Measurements from ENCODE around the gene PRAMEF1. TPM values are rescaled to one million over a fixed set of nuclear protein-coding genes. Genes with fewer than 3 reads are reported as not detected.
"Not testable (repeated sequence)": the region's sequence is repeated elsewhere in the genome, so short reads cannot be mapped to it uniquely, and the experiment has no call there.

Gene PRAMEF1
- polyA plus RNA-seq, 3 donors, result not detected

DNA sequence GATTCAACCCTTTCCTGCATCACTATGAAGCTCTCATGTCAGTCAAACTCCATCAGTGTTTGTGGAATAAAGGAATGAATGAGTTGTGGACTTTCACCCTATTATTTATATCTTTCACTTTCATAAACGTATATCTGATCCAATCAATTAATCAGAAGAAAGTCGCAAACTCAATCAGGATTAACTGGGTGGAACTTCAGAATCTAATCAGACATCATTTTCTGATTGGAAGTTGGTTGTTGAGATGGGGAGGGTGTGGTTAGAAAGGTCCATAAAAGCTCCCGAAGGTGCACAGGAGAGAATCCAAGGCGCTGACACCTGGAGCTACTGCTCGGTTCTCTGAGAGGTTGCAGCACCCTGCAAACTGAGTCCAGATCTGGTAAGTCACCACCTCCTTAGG lies 17.8 kb upstream of the PRAMEF1 start, which contains the start of gene PRAMEF12:
Gene PRAMEF12 (plus strand): TSS at position 301 of the 400 bp plus-strand sequence. CDS start 1,130 bp downstream, outside the sequence.
- DNase-seq (ENCODE audit: extremely low read depth in 1 of 11, low read depth in 9 of 11, low spot score in 4 of 11), result no peak

DNA sequence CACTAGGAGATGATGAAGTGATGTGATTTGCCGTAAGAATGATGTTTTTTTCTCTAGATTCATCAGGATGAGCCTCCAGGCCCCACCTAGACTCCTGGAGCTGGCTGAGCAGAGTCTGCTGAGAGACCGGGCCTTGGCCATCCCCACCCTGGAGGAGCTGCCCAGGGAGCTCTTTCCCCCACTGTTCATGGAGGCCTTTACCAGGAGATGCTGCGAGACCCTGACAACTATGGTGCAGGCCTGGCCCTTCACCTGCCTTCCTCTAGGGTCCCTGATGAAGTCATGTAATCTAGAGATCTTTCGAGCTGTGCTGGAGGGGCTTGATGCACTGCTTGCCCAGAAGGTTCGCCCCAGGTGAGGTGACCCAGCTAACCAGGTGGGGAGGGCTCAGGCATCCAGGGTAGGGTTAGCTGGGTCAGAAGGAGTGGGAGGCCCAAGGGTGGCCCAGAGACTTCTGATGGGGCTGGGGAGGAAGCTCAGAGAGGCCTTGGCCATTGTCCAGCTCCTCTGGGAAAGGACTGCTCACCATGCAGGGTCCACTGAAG lies 16.3 kb upstream of the PRAMEF1 start:
- no peak for DNase-seq (ENCODE audit: extremely low read depth in 1 of 11, low read depth in 9 of 11, low spot score in 4 of 11)

DNA sequence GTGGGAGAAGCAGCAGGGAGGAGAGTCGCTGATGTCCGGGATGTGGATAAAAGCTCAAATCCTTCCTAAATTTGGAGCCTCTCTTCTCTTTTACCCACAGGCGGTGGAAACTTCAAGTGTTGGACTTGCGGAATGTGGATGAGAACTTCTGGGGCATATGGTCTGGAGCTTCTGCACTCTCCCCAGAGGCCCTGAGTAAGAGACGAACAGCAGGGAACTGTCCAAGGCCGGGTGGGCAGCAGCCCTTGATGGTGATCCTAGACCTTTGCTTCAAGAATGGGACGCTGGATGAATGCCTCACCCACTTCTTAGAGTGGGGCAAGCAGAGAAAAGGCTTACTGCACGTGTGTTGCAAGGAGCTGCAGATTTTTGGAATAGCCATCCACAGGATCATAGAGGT lies 15.8 kb upstream of the PRAMEF1 start:
- DNase-seq (ENCODE audit: extremely low read depth in 1 of 11, low read depth in 9 of 11, low spot score in 4 of 11), result no peak

DNA sequence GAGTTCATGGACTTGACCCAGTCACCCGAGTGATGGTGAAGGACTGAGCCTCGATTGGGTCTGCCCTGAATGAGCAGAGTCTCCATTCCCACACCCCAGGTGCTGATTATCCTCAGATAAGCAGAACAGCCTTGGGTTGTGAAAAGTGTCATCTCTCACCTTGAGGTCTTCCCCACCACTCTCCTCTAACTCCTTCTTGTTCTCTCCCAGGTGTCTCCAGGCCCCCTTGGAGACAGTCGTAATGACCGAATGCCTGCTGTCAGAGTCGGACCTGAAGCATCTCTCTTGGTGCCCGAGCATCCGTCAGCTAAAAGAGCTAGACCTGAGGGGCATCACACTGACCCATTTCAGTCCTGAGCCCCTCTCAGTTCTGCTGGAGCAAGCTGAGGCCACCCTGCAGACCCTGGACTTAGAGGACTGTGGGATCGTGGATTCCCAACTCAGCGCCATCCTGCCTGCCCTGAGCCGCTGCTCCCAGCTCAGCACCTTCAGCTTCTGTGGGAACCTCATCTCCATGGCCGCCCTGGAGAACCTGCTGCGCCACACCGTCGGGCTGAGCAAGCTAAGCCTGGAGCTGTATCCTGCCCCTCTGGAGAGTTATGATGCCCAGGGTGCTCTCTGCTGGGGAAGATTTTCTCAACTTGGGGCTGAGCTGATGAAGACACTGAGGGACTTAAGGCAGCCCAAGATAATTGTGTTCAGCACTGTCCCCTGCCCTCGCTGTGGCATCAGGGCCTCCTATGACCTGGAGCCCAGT lies 14.2 kb upstream of the PRAMEF1 start:
- DNase-seq (ENCODE audit: extremely low read depth in 1 of 11, low read depth in 9 of 11, low spot score in 4 of 11), result no peak

DNA sequence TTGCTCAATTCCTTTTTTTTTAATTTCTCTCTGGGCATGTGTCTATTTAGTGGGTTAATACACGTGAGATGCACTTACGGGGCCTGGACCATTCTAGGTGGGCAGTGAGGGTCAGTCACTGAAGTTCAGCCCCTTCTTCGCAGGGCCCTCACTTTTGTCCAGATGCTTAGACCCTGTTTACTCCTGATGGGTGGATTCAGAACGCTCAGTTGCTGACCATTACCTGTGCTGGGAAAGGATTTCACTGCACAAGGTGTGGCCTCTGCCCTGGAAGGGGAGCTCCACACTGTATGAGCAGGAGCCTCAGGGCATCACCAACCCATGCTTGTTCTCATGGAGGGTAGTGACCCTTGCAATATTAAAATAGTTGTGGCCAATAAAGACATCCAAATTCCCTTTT lies 13.1 kb upstream of the PRAMEF1 start:
- DNase-seq (ENCODE audit: extremely low read depth in 1 of 11, low read depth in 9 of 11, low spot score in 4 of 11), result no peak

DNA sequence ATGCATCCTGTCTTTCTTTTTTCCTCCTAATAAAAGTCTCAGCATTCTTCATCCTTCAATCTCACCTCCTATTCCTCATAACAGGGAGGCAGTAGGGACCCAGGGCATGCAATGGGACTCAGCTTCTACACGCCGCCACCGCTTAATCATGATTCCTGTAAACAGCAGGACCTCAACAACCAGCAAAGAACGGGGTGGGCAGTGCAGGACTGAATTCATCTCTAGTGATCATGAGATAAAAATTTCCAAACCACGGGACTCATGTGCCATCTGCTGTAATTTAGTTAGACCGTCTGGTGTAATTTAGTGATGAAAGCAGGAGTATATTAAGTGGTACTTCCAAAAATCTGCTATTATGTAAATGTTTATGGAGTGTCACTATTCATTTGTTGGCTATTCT lies 12.3 kb upstream of the PRAMEF1 start:
- no peak for DNase-seq (ENCODE audit: extremely low read depth in 1 of 11, low read depth in 9 of 11, low spot score in 4 of 11)

DNA sequence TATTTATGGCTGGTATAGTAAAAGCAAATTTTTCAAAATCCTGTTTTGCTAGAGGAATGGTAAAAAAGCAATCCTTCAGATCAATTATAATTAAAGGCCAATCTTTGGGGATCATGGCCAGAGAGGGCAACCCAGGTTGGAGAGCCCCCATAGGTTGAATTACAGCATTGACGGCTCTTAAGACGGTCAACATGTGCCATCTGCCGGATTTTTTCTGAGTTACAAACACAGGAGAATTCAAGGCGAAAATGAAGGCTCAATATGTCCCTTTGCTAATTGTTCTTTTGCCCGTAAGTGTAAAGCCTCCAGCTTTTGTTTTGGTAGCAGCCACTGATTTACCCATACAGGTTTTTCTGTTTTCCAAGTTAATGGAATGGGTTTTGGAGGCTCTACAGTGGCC lies 9.7 kb upstream of the PRAMEF1 start:
- not testable (repeated sequence) for DNase-seq (ENCODE audit: extremely low read depth in 1 of 11, low read depth in 9 of 11, low spot score in 4 of 11)

DNA sequence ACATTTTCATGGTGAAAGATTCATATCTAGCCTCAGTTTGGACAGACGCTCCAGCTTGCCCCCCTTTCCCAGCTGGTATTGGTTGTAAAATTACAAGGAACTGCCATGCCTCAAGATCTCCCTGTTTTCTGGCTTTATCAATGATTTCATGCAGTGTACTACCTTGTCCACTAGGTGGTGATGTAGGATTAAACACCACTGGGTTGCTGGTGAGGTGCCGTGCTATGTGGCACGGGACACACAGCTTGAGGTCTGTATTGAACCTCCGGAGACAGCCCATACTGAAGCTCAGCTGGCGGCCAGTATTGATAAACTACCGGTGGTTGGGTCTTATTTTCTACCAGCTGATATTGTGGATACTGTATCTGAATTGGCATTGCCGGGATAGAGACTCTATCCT lies 7.4 kb upstream of the PRAMEF1 start:
- DNase-seq (ENCODE audit: extremely low read depth in 1 of 11, low read depth in 9 of 11, low spot score in 4 of 11), result not testable (repeated sequence)

DNA sequence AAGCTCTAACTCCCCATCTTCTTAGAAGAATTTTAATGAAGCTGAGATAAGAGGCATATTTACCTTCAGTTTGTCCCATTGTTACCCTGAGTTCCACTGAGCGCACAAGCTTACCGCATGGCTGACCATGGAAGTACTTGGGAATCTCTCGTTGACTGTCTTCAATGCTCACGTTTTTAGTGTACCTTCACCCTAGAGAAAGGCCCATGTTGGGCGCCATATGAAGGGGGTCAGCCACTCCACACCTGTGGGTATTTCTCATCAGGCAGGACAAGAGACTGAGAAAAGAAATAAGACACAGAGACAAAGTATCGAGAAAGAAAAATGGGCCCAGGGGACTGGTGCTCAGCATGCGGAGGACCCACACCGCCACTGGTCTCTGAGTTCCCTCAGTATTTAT lies 6.5 kb upstream of the PRAMEF1 start:
- not testable (repeated sequence) for DNase-seq (ENCODE audit: extremely low read depth in 1 of 11, low read depth in 9 of 11, low spot score in 4 of 11)

DNA sequence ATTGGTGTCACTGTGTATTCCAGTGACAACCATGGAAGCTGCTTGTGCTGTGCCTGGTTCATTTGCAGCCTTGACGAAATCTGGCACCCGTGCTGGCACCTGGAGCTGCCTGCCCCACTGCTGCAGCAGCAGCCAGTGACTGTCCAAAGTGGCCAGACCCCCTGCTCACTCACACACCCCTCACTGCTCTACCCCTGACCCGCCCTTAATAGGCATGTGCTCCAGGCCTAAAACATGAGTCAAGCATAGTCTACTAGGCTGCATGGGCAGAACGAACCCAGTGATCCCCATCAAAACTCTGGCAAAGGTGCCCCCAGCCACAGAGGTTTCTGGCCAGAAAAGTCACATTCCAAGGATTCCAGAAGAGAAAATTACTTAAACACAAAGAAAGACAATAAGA lies 7.7 kb downstream of the PRAMEF1 start:
- DNase-seq (ENCODE audit: extremely low read depth in 1 of 11, low read depth in 9 of 11, low spot score in 4 of 11), result no peak

DNA sequence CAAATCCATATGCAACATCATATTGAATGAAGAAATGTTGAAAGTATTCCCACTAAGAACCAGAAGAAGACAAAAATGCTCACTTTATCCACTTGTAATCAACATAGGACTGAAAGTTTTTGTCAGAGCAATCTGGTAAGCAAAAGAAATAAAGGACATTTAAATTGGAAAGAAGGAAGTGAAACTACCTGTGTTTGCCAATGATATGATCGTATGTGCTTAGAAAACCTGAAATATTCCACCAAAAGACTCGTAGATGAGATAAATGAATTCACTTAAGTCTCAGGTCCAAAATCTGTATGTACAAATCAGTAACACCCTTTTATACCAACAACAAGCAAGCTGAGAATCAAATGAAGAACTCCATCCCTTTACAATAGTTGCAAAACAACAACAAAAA lies 8.5 kb downstream of the PRAMEF1 start:
- DNase-seq (ENCODE audit: extremely low read depth in 1 of 11, low read depth in 9 of 11, low spot score in 4 of 11), result no peak

DNA sequence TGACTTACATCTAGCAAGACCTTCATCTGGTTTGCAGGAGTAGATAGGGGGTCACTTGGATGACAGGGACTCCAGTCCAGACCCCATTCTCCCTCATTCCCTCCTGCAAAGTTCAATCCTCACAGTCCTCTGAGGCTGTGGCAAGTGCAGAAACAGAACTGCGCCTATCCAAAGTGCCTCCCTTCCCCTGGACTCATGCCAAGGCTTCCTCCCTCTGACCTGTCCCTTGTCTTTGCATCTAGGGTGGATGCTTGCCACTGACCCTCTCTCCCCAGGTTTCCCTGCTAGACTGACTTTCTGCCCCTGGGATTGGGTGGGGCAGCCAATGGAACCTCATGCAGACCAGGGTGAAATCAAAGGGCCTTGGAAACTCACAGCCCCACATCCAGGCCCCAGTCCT lies 18.7 kb downstream of the PRAMEF1 start:
- no peak for DNase-seq (ENCODE audit: extremely low read depth in 1 of 11, low read depth in 9 of 11, low spot score in 4 of 11)

DNA sequence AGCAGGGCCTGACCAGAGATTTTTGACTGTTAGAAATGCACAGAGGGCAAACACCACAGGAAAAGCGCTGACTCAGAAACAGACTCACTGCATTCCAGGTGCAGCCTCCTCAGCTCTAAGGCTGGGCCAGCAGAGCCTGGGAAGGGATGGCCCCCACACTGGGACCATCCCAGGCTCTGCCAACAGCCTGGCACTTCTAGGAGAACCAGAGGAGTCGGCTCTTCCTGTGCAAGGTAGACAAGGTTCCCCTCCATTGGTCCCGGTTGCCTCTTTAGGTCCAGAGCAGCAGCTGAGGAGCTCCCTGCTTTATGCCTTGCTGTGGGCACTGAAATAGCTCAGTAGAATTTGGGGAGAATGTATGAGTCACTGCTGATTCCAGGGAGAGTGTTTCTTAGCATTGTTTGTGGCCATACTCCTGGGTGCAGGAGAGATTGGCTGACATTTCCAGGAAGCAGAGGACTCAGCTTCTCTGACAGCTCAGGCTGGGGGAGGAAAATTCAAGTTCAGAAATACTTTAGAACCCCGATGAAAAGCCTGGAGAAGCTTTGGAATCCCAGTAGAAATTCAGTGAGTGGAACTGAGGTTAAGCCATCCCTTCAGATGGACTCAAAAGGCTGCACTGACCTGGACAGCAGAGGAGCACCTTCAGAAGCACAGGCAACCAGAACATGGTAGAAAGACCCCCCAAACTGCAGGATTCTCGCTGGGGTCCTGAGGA lies 19.7 kb downstream of the PRAMEF1 start:
- no peak for DNase-seq (ENCODE audit: extremely low read depth in 1 of 11, low read depth in 9 of 11, low spot score in 4 of 11)

DNA sequence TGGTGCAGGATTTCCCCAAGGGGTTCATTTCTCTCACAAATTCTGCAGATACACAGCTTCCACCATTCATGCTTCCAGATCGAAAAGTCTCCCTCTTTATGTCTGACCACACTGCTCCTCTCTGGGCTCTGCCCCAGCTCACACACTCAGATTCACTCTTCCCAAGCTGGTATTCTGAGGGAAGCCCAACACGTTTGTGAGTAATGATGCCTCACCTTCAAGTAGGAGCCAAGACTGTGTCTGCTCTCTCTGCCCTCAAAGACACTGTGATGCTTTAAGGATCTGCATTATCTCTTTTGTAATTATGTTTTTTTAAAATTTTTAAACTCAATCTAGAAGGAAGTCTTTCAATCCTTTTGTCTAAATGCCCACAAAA lies 20.2 kb downstream of the PRAMEF1 start:
- DNase-seq (ENCODE audit: extremely low read depth in 1 of 11, low read depth in 9 of 11, low spot score in 4 of 11), result no peak

DNA sequence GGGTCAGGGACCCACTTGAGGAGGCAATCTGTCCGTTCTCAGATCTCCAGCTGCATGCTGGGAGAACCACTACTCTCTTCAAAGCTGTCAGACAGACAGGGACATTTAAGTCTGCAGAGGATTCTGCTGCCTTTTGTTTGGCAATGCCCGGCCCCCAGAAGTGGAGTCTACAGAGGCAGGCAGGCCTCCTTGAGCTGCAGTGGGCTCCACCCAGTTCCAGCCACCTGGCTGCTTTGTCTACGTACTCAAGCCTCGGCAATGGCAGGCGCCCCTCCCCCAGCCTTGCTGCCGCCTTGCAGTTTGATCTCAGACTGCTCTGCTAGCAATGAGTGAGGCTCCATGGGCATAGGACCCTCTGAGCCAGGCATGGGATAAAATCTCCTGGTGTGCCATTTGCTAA lies 27.9 kb downstream of the PRAMEF1 start:
- DNase-seq (ENCODE audit: extremely low read depth in 1 of 11, low read depth in 9 of 11, low spot score in 4 of 11), result not testable (repeated sequence)

DNA sequence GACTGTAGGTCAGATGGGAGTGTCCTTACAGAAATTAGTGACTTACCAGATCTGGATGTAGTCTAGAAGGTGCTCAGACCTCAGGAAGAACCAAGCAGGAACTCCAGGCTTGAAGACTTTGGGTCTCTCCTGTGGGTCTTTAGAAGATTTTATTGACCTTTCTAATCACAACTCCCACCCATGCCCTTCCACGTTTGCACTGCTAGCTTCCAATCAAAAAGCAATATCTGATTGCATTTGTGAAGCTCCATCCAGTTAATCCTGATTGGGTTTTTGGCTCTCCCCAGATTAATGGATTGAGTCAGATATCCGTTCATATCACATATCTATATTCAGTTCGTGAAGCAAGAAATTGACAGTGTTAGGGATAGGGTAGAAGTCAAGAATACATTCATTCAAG lies 40.1 kb downstream of the PRAMEF1 start, which contains the start of gene PRAMEF11:
Gene PRAMEF11 (minus strand): TSS at position 101 of the 400 bp plus-strand sequence. CDS start 2,621 bp downstream, outside the sequence.
- DNase-seq (ENCODE audit: extremely low read depth in 1 of 11, low read depth in 9 of 11, low spot score in 4 of 11), result not testable (repeated sequence)

DNA sequence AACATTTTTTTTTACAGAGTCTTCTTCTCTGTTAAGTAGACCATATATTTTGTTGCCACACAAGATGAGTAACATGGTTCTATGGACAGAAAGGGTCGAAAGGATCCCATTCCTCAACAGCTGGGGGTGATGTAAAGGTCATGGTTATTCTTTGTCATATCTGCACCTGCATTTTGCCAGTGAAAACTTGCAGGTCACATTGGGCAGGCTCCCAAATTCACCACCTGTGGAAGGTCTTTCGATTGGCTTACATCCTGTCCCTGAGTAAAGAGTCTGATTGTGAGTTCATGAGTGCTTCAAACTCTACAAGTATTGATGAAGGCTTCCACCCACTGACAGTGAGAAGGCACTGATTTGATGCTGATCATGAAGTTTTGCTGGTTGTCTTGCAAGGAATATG lies 42.1 kb downstream of the PRAMEF1 start:
- not testable (repeated sequence) for DNase-seq (ENCODE audit: extremely low read depth in 1 of 11, low read depth in 9 of 11, low spot score in 4 of 11)

All from renal cortex interstitium (tissue), 11 donors.